ENCODE results near the gene HSPG2.

Gene HSPG2

GRCh38 chr1:21942464-21942863, 5.4 kb upstream of the HSPG2 start:
- Histone ChIP-seq H3K27ac (ENCODE audit: low read depth, low read length) (no peak overlapping the region), H3K36me3 (ENCODE audit: control insufficient read depth in 1 of 2, insufficient read depth in 2 of 2, low read length in 2 of 2) (no peaks in the 10 kb centered on the region), H3K4me1 (ENCODE audit: control insufficient read depth in 1 of 2, insufficient read depth in 2 of 2, low read length in 2 of 2) (peaks cover 6 to 12% of the 10 kb centered on the region in 2 donors), H3K27me3 (ENCODE audit: control insufficient read depth in 1 of 2, insufficient read depth in 2 of 2, low read length in 2 of 2) (no peaks in the 10 kb centered on the region), H3K9ac (ENCODE audit: low read depth in 1 of 2, low read length in 2 of 2) (no peak overlapping the region), H3K4me3 (ENCODE audit: low read depth in 1 of 2, low read length in 2 of 2) (no peak overlapping the region), H3K9me3 (ENCODE audit: control insufficient read depth in 1 of 2, low read length in 2 of 2) (no peaks in the 10 kb centered on the region)

GRCh38 chr1:21941370-21941769, 4.3 kb upstream of the HSPG2 start:
- no peaks in the 10 kb centered on the region for H3K36me3 ChIP-seq (ENCODE audit: control insufficient read depth in 1 of 2, insufficient read depth in 2 of 2, low read length in 2 of 2)
- H3K9me3 ChIP-seq (ENCODE audit: control insufficient read depth in 1 of 2, low read length in 2 of 2) = no peaks in the 10 kb centered on the region
- no peak overlapping the region for H3K9ac ChIP-seq (ENCODE audit: low read depth in 1 of 2, low read length in 2 of 2)
- H3K4me3 ChIP-seq (ENCODE audit: low read depth in 1 of 2, low read length in 2 of 2) = no peak overlapping the region
- H3K27me3 ChIP-seq (ENCODE audit: control insufficient read depth in 1 of 2, insufficient read depth in 2 of 2, low read length in 2 of 2) = no peaks in the 10 kb centered on the region
- peaks cover 9 to 15% of the 10 kb centered on the region in 2 donors for H3K4me1 ChIP-seq (ENCODE audit: control insufficient read depth in 1 of 2, insufficient read depth in 2 of 2, low read length in 2 of 2)
- no peak overlapping the region for H3K27ac ChIP-seq (ENCODE audit: low read depth, low read length)

DNA sequence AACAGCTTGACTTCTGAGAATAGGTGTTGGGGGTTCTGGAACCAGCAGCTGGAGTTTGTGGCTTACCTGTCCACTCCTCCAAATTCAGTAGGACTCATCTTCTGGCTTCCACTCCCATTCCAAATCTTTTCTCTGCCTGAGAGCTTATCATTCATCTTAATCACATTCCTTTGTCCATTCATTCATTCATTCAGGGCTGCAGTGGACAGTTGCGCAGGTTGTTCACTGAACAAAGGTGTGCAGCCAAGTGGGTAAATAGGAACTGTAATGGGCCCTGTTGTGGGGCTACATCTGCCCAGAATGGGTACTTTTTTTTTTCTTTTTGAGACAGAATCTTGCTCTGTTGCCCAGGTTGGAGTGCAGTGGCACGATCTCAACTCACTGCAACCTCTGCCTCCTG, 3.4 kb upstream of the HSPG2 start:
- Histone ChIP-seq H3K27me3 (ENCODE audit: control insufficient read depth in 1 of 2, insufficient read depth in 2 of 2, low read length in 2 of 2) (no peaks in the 10 kb centered on the region), H3K36me3 (ENCODE audit: control insufficient read depth in 1 of 2, insufficient read depth in 2 of 2, low read length in 2 of 2) (no peaks in the 10 kb centered on the region), H3K9ac (ENCODE audit: low read depth in 1 of 2, low read length in 2 of 2) (no peak overlapping the region), H3K9me3 (ENCODE audit: control insufficient read depth in 1 of 2, low read length in 2 of 2) (no peaks in the 10 kb centered on the region), H3K27ac (ENCODE audit: low read depth, low read length) (peak overlapping the region; percentile 7), H3K4me1 (ENCODE audit: control insufficient read depth in 1 of 2, insufficient read depth in 2 of 2, low read length in 2 of 2) (peaks cover 17 to 23% of the 10 kb centered on the region in 2 donors), H3K4me3 (ENCODE audit: low read depth in 1 of 2, low read length in 2 of 2) (no peak overlapping the region)

DNA sequence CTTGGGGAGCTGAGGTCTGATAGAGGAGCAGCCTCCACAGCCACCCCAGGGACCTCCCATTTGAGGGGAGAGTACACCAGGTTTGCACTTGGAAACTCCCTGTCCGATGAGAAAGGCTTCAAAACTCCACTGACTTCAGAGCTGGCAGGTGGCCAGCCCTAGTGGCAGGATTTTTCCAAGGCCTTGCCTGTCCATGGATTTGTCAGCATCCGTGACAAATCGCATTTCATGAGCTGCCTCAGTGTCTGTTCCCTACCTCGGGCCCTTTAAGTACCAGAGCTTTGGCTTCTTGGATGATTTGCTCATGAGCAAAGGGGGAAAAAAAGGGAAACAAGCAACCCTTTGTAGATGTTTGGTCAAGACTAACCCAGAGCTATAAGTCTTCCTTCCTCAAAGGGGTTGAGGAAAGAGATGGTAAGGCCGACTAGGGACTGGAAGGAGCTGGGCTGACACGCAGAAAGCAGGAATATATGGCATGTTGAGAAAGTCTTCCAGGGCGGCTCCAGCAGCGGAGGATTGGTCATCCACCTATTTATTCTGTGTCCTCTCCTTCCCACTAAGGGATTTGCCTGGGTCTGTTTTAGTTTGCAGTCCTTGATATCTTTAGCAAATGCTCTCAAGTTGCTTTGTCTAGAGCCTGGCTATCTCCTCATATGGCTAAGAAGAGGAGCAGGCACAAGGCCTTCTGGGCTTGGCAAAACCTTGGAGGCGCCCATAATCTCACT, 2.7 kb upstream of the HSPG2 start:
- Histone ChIP-seq H3K27ac (ENCODE audit: low read depth, low read length) (peak overlapping the region; percentile 7), H3K9ac (ENCODE audit: low read depth in 1 of 2, low read length in 2 of 2) (no peak overlapping the region), H3K4me1 (ENCODE audit: control insufficient read depth in 1 of 2, insufficient read depth in 2 of 2, low read length in 2 of 2) (peaks cover 21 to 27% of the 10 kb centered on the region in 2 donors)

GRCh38 chr1:21938732-21939538, 1.8 kb upstream of the HSPG2 start:
- peak overlapping the region; percentile 7 for H3K27ac ChIP-seq (ENCODE audit: low read depth, low read length)

More for the DNA sequence above, 2.7 kb upstream of the HSPG2 start:
- H3K36me3 ChIP-seq (ENCODE audit: control insufficient read depth in 1 of 2, insufficient read depth in 2 of 2, low read length in 2 of 2) = no peaks in the 10 kb centered on the region
- H3K9me3 ChIP-seq (ENCODE audit: control insufficient read depth in 1 of 2, low read length in 2 of 2) = no peaks in the 10 kb centered on the region
- H3K4me3 ChIP-seq (ENCODE audit: low read depth in 1 of 2, low read length in 2 of 2) = no peak overlapping the region
- no peaks in the 10 kb centered on the region for H3K27me3 ChIP-seq (ENCODE audit: control insufficient read depth in 1 of 2, insufficient read depth in 2 of 2, low read length in 2 of 2)

GRCh38 chr1:21937372-21938121, 437 bp upstream of the HSPG2 start:
- no peaks in the 10 kb centered on the region for H3K27me3 ChIP-seq (ENCODE audit: control insufficient read depth in 1 of 2, insufficient read depth in 2 of 2, low read length in 2 of 2)
- H3K27ac ChIP-seq (ENCODE audit: low read depth, low read length) = no peak overlapping the region
- H3K4me1 ChIP-seq (ENCODE audit: control insufficient read depth in 1 of 2, insufficient read depth in 2 of 2, low read length in 2 of 2) = peaks cover 32 to 40% of the 10 kb centered on the region in 2 donors
- H3K4me3 ChIP-seq (ENCODE audit: low read depth in 1 of 2, low read length in 2 of 2) = peak overlapping the region; percentile 56 to 60
- no peaks in the 10 kb centered on the region for H3K36me3 ChIP-seq (ENCODE audit: control insufficient read depth in 1 of 2, insufficient read depth in 2 of 2, low read length in 2 of 2)
- H3K9me3 ChIP-seq (ENCODE audit: control insufficient read depth in 1 of 2, low read length in 2 of 2) = no peaks in the 10 kb centered on the region
- H3K9ac ChIP-seq (ENCODE audit: low read depth in 1 of 2, low read length in 2 of 2) = peak overlapping the region; percentile 14 to 40

More at GRCh38 chr1:21938732-21939538, 1.8 kb upstream of the HSPG2 start:
- H3K9me3 ChIP-seq (ENCODE audit: control insufficient read depth in 1 of 2, low read length in 2 of 2) = no peaks in the 10 kb centered on the region
- H3K27me3 ChIP-seq (ENCODE audit: control insufficient read depth in 1 of 2, insufficient read depth in 2 of 2, low read length in 2 of 2) = no peaks in the 10 kb centered on the region
- no peak overlapping the region for H3K4me3 ChIP-seq (ENCODE audit: low read depth in 1 of 2, low read length in 2 of 2)
- H3K9ac ChIP-seq (ENCODE audit: low read depth in 1 of 2, low read length in 2 of 2) = no peak overlapping the region
- peaks cover 26 to 30% of the 10 kb centered on the region in 2 donors for H3K4me1 ChIP-seq (ENCODE audit: control insufficient read depth in 1 of 2, insufficient read depth in 2 of 2, low read length in 2 of 2)
- H3K36me3 ChIP-seq (ENCODE audit: control insufficient read depth in 1 of 2, insufficient read depth in 2 of 2, low read length in 2 of 2) = no peaks in the 10 kb centered on the region

GRCh38 chr1:21936366-21937031, 611 bp downstream of the HSPG2 start:
- peak overlapping the region; percentile 40 for H3K27ac ChIP-seq (ENCODE audit: low read depth, low read length)
- H3K9ac ChIP-seq (ENCODE audit: low read depth in 1 of 2, low read length in 2 of 2) = peak overlapping the region; percentile 78 to 89
- peaks cover 42 to 47% of the 10 kb centered on the region in 2 donors for H3K4me1 ChIP-seq (ENCODE audit: control insufficient read depth in 1 of 2, insufficient read depth in 2 of 2, low read length in 2 of 2)
- no peaks in the 10 kb centered on the region for H3K36me3 ChIP-seq (ENCODE audit: control insufficient read depth in 1 of 2, insufficient read depth in 2 of 2, low read length in 2 of 2)
- no peaks in the 10 kb centered on the region for H3K27me3 ChIP-seq (ENCODE audit: control insufficient read depth in 1 of 2, insufficient read depth in 2 of 2, low read length in 2 of 2)
- peak overlapping the region; percentile 79 to 86 for H3K4me3 ChIP-seq (ENCODE audit: low read depth in 1 of 2, low read length in 2 of 2)
- no peaks in the 10 kb centered on the region for H3K9me3 ChIP-seq (ENCODE audit: control insufficient read depth in 1 of 2, low read length in 2 of 2)

DNA sequence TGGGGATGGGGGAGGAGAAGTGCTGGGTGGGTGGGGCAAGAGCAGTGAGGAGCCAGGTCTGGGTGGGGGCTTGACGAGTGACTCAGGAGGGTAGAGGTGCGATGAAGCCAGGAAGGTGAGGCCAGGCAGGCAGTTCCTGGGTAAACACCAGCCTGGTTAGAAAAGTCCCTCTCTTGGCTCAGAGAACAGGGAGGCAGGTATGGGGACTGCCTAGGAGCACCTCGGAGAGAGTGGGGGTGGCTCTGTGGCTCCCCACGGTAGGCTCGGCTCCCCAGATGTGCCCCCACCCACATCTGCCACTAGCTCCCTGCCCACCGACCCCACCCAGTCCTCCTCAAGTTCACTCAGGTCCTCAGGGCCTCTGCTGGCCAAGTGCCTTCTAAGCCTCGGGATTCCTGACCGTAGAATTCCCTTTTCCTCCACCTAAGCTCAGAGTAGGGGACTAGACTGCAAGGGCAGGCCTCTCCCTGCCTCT, 1.2 kb downstream of the HSPG2 start:
- Histone ChIP-seq H3K27ac (ENCODE audit: low read depth, low read length) (peak overlapping the region; percentile 40), H3K27me3 (ENCODE audit: control insufficient read depth in 1 of 2, insufficient read depth in 2 of 2, low read length in 2 of 2) (no peaks in the 10 kb centered on the region), H3K9ac (ENCODE audit: low read depth in 1 of 2, low read length in 2 of 2) (peak overlapping the region; percentile 78 to 89), H3K4me1 (ENCODE audit: control insufficient read depth in 1 of 2, insufficient read depth in 2 of 2, low read length in 2 of 2) (peaks cover 48 to 53% of the 10 kb centered on the region in 2 donors), H3K36me3 (ENCODE audit: control insufficient read depth in 1 of 2, insufficient read depth in 2 of 2, low read length in 2 of 2) (no peaks in the 10 kb centered on the region), H3K9me3 (ENCODE audit: control insufficient read depth in 1 of 2, low read length in 2 of 2) (no peaks in the 10 kb centered on the region), H3K4me3 (ENCODE audit: low read depth in 1 of 2, low read length in 2 of 2) (peak overlapping the region; percentile 79 to 86)

- Histone ChIP-seq H3K36me3 (ENCODE audit: control insufficient read depth in 1 of 2, insufficient read depth in 2 of 2, low read length in 2 of 2) (no peaks in the 10 kb centered on the region), H3K9me3 (ENCODE audit: control insufficient read depth in 1 of 2, low read length in 2 of 2) (no peaks in the 10 kb centered on the region), H3K4me3 (ENCODE audit: low read depth in 1 of 2, low read length in 2 of 2) (peak overlapping the region; percentile 79 to 86), H3K4me1 (ENCODE audit: control insufficient read depth in 1 of 2, insufficient read depth in 2 of 2, low read length in 2 of 2) (peaks cover 52 to 56% of the 10 kb centered on the region in 2 donors), H3K27ac (ENCODE audit: low read depth, low read length) (no peak overlapping the region), H3K27me3 (ENCODE audit: control insufficient read depth in 1 of 2, insufficient read depth in 2 of 2, low read length in 2 of 2) (no peaks in the 10 kb centered on the region), H3K9ac (ENCODE audit: low read depth in 1 of 2, low read length in 2 of 2) (peak overlapping the region; percentile 78 to 89)
These were observed 1.7 kb downstream of the HSPG2 start for GRCh38 chr1:21935393-21935804.
